Glutamatergic neuron (in vitro differentiated cells): ENCODE data around the gene GARRE1. TPM values are rescaled to one million over a fixed set of nuclear protein-coding genes. Genes with fewer than 3 reads are reported as not detected.
"Not testable (repeated sequence)": the region's sequence is repeated elsewhere in the genome, so short reads cannot be mapped to it uniquely, and the experiment has no call there.

Source experiments
- DNase-seq: peaks from one replicate; pipeline ENCODE4 v3.0.0; 2022
- H3K27ac Mint-ChIP-seq: one replicate; pipeline ENCODE4 v1.8.0; 2020; ENCODE audit warnings: mild to moderate bottlenecking, mixed read lengths, inconsistent platforms; ENCODE audit not compliant: unreplicated experiment
- H3K27me3 Mint-ChIP-seq: one replicate; pipeline ENCODE4 v1.8.0; 2020; ENCODE audit warnings: mild to moderate bottlenecking, moderate library complexity, mixed read lengths, inconsistent platforms; ENCODE audit not compliant: unreplicated experiment
- H3K36me3 Mint-ChIP-seq: one replicate; pipeline ENCODE4 v1.8.0; 2020; ENCODE audit warnings: mild to moderate bottlenecking, mixed read lengths, inconsistent platforms; ENCODE audit not compliant: unreplicated experiment
- H3K4me1 Mint-ChIP-seq: one replicate; pipeline ENCODE4 v1.8.0; 2020; ENCODE audit warnings: mild to moderate bottlenecking, low read depth, mixed read lengths, inconsistent platforms; ENCODE audit not compliant: unreplicated experiment
- H3K4me3 Mint-ChIP-seq: one replicate; pipeline ENCODE4 v1.8.0; 2020; ENCODE audit warnings: mild to moderate bottlenecking, mixed read lengths, inconsistent platforms; ENCODE audit not compliant: unreplicated experiment
- H3K9me3 Mint-ChIP-seq: one replicate; pipeline ENCODE4 v1.8.0; 2020; ENCODE audit warnings: mild to moderate bottlenecking, moderate library complexity, mixed read lengths, inconsistent platforms; ENCODE audit not compliant: unreplicated experiment
- long read RNA-seq: library from polyadenylated mRNA; unstranded; transcript quantifications from one replicate; pipeline ENCODE4 v2.0.0, GENCODE V29; 2020; ENCODE audit not compliant: unreplicated experiment
- total RNA-seq: library from RNA; stranded (reverse); fragmentation: NEBNext Ultra II Directional; extraction: Animal tissue kit (Norgen Biotek cat#: 25700); gene quantifications from one replicate; pipeline ENCODE4 v1.2.1, GENCODE V29; 2021; ENCODE audit not compliant: unreplicated experiment
- TF ChIP-seq, protein P1 (sequence below): fragments of 200-600 bp; sonication (generic); IDR thresholded peaks from one replicate; pipeline ENCODE4 v1.5.0; 2021; ENCODE audit not compliant: partially characterized antibody, unreplicated experiment

The GARRE1 gene, protein sequence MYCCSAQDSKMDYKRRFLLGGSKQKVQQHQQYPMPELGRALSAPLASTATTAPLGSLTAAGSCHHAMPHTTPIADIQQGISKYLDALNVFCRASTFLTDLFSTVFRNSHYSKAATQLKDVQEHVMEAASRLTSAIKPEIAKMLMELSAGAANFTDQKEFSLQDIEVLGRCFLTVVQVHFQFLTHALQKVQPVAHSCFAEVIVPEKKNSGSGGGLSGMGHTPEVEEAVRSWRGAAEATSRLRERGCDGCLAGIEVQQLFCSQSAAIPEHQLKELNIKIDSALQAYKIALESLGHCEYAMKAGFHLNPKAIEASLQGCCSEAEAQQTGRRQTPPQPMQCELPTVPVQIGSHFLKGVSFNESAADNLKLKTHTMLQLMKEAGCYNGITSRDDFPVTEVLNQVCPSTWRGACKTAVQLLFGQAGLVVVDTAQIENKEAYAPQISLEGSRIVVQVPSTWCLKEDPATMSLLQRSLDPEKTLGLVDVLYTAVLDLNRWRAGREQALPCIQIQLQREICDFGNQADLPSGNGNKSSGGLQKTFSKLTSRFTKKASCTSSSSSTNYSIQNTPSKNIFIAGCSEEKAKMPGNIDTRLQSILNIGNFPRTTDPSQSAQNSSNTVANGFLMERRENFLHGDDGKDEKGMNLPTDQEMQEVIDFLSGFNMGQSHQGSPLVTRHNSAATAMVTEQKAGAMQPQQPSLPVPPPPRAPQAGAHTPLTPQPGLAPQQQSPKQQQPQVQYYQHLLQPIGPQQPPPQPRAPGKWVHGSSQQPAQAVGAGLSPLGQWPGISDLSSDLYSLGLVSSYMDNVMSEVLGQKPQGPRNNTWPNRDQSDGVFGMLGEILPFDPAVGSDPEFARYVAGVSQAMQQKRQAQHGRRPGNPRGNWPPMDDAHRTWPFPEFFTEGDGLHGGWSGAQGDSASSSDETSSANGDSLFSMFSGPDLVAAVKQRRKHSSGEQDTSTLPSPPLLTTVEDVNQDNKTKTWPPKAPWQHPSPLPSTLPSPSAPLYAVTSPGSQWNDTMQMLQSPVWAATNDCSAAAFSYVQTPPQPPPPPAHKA (N-terminal part only)
- 34.4 TPM for total RNA-seq
- long read RNA-seq, partial matches to known transcripts, result 0 of 1 reads
- long read RNA-seq, other reads (novel, unspliced or antisense), result 1 of 1 reads

DNA sequence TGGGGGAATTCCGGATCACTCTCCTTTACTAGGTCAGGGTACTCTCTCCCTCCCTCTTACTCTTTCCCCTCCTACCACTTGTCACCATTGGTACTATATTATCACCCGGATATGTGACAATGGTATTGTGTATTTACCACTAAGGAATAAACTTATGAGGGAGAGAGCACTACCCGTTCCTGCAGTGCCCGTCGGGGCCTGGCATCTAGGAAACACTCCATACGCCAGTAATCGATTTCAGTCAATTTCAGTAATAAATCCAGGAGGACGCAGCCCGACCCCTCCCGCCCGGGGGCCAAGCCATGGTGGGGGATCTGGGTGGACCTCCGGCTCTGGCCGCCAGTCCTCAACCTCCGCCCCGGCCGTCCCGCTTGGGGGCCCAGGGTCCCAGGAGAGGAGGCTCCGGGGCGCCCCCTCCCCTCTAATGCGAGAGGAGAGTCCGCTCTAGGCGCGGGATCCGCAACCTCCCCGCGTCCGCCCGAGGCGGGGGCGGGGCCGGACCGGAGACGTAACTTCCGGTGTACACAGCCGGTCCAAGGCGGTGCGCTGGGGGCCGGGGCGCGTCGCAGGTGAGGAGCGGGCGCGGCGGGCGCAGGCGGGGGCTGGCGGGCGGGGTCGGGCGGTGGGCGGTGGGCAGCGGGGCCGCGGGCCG is at the start of gene GARRE1:
Gene GARRE1 (plus strand): TSS at position 509 of the 652 bp plus-strand sequence. CDS start 45,920 bp downstream, outside the sequence.
- Mint-ChIP-seq H3K4me3 (peak within 1 kb of the TSS; percentile 94), H3K9me3 (peaks cover 14% of the 10 kb centered on the region), H3K27me3 (peaks cover 8% of the 10 kb centered on the region), H3K36me3 (peaks cover 5% of the 10 kb centered on the region), H3K4me1 (peaks cover 7% of the 10 kb centered on the region), H3K27ac (peak within 1 kb of the TSS; percentile 97)
- TF ChIP-seq, protein P1, sequence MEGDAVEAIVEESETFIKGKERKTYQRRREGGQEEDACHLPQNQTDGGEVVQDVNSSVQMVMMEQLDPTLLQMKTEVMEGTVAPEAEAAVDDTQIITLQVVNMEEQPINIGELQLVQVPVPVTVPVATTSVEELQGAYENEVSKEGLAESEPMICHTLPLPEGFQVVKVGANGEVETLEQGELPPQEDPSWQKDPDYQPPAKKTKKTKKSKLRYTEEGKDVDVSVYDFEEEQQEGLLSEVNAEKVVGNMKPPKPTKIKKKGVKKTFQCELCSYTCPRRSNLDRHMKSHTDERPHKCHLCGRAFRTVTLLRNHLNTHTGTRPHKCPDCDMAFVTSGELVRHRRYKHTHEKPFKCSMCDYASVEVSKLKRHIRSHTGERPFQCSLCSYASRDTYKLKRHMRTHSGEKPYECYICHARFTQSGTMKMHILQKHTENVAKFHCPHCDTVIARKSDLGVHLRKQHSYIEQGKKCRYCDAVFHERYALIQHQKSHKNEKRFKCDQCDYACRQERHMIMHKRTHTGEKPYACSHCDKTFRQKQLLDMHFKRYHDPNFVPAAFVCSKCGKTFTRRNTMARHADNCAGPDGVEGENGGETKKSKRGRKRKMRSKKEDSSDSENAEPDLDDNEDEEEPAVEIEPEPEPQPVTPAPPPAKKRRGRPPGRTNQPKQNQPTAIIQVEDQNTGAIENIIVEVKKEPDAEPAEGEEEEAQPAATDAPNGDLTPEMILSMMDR, result no peak
- DNase-seq, result peak; percentile 94

DNA sequence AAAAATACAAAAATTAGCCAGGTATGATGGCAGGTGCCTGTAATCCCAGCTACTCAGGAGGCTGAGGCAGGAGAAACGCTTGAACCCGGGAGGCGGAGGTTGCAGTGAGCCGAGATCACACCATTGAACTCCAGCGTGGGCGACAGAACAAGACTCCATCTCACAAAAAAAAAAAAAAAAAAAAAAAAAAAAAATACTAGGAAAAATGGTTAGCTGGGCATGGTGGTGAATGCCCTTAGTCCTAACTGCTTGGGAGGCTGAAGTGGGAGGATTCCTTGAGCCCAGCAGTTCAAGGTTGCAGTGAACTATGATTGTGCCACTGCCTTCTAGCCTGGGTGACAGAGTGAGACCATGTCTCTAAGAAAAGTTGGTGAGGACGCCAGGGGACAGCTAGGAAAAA is 49.0 kb upstream of the GARRE1 start:
- H3K9me3 Mint-ChIP-seq, H3K36me3 Mint-ChIP-seq, H3K27ac Mint-ChIP-seq, DNase-seq, H3K4me3 Mint-ChIP-seq, H3K4me1 Mint-ChIP-seq, H3K27me3 Mint-ChIP-seq: not testable (repeated sequence)

DNA sequence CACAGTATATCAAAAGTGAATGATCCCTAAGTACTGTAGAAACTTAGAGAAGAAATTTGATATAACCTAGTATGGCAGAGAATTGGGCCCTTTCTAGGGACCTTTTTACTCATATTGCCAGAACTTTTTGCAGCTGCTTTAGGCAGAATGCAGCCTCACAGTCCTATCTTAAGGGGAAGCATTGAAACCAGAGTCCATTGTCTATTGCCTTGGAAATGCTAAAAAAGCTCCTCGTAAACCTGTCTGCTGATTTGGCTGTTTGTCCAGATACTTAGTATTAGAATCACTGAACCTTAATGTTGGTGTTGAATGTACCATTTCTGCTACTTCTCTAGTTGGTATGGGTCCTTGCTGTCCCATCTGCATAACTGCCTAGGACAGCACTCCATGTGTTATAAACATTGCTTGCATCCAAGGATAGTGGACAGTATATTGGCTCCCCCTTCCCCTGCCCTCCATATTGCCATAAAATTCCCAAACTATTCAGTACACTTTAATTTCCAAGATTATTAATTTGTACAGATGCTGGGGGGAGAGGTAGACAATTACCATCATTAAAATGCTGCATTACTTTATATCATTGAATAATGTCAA is 46.0 kb upstream of the GARRE1 start:
- DNase-seq, result no peak
- H3K4me1 Mint-ChIP-seq, result no peaks in the 10 kb centered on the region
- no peak overlapping the region for H3K27ac Mint-ChIP-seq
- H3K27me3 Mint-ChIP-seq, result no peaks in the 10 kb centered on the region
- TF ChIP-seq, protein P1, result no peak
- H3K36me3 Mint-ChIP-seq, result no peaks in the 10 kb centered on the region
- H3K4me3 Mint-ChIP-seq, result no peak overlapping the region
- peaks cover 1% of the 10 kb centered on the region for H3K9me3 Mint-ChIP-seq

DNA sequence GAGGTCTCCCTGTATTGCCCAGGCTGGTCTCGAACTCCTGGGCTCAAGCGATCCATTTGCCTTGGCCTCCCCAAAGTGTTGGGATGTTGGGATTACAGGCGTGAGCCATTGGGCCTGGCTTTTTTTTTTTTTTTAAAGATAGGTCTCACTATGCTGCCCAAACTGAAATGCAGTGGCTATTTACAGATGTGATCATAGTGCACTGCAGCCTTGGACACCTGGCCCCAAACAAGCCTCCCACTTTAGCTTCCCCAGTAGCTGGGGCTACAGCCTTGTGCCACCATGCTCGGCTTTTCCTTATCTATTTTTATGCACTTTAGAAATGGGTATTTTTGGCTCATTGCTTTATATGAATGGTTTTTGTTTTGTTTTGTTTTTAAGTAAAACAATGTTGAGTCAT is 44.6 kb upstream of the GARRE1 start:
- H3K27ac Mint-ChIP-seq, result no peak overlapping the region
- DNase-seq, result no peak
- no peaks in the 10 kb centered on the region for H3K4me1 Mint-ChIP-seq
- H3K27me3 Mint-ChIP-seq, result no peaks in the 10 kb centered on the region
- TF ChIP-seq, protein P1, result no peak
- H3K36me3 Mint-ChIP-seq, result no peaks in the 10 kb centered on the region
- no peak overlapping the region for H3K4me3 Mint-ChIP-seq
- peaks cover 1% of the 10 kb centered on the region for H3K9me3 Mint-ChIP-seq
